ENCODE measurements around the gene ZFP69B. TPM values are rescaled to one million over a fixed set of nuclear protein-coding genes. Genes with fewer than 3 reads are reported as not detected.

Gene ZFP69B
- total RNA-seq, 1 experiment from 2014 or later: 11.6 TPM

DNA sequence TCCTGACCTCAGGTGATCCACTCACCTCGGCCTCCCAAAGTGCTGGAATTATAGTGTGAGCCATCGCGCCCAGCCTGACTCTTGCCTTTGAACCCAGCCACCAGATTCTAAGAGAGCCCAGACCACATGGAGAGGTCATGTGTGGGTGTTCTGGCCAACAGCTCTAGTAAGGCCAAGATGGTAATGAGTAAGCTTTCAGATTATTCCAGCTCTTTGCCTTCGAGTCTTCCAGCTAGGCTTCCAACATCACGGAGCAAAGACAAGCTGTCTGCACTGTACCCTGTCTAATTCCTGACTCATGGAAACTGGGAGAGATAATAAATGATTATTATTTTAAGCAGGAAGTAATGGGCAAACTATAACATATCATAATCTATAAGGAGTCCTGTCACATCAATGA, 14.8 kb upstream of the ZFP69B start:
- no peak overlapping the region for H3K27ac ChIP-seq (ENCODE audit: low read length)
- H3K27me3 ChIP-seq (ENCODE audit: control insufficient read depth, insufficient read depth, low read length): no peaks in the 10 kb centered on the region
- TF ChIP-seq SIN3A (IDR thresholded peaks at IDR 0.05; ENCODE audit: borderline replicate concordance, insufficient read depth, low read depth, low read length) (no peak), TCF7L2 (IDR thresholded peaks at IDR 0.05; ENCODE audit: low read depth, low read length) (no peak), REST (IDR thresholded peaks at IDR 0.05; ENCODE audit: insufficient read depth in 1 of 2, low read depth in 2 of 2, low read length in 1 of 2) (no peak), CTCF (IDR thresholded peaks at IDR 0.05) (no peak), POLR2AphosphoS5 (IDR thresholded peaks at IDR 0.05; ENCODE audit: low read depth, low read length) (no peak)
- H3K9me3 ChIP-seq (ENCODE audit: control insufficient read depth, insufficient read depth, low read depth, low read length): no peaks in the 10 kb centered on the region
- no peaks in the 10 kb centered on the region for H3K36me3 ChIP-seq (ENCODE audit: control insufficient read depth, insufficient read depth, low read length)
- H3K4me3 ChIP-seq (ENCODE audit: low read depth in 2 of 2, low read length in 2 of 2): no peak overlapping the region
- intact Hi-C loops (cut with micrococcal nuclease; ENCODE audit: unreplicated experiment) (no loop called here), in situ Hi-C loops (cut with HindIII; ENCODE audit: low pct_unique_long_range_greater_than_20kb, low sequenced_read_pairs) (no loop called here)
- ATAC-seq: no peak
- BruUV-seq (replicated peaks): no TSS peak
- ChIA-PET CTCF (interaction anchor here (0.5 to 0.6 kb wide), 3 partner anchors 19 to 283 kb away, joined by 3 to 10 read pairs (median 3); no protein-coding TSS in a partner anchor), POLR2A (no interaction called here)
- H3K4me1 ChIP-seq (ENCODE audit: control insufficient read depth, insufficient read depth, low read length): no peaks in the 10 kb centered on the region
- no peak for DNase-seq (ENCODE audit: low read depth, low spot score)

GRCh38 chr1:40435876-40436275, 14.4 kb upstream of the ZFP69B start:
- Histone ChIP-seq H3K27ac (ENCODE audit: low read length) (no peak overlapping the region), H3K36me3 (ENCODE audit: control insufficient read depth, insufficient read depth, low read length) (no peaks in the 10 kb centered on the region), H3K4me3 (ENCODE audit: low read depth in 2 of 2, low read length in 2 of 2) (no peak overlapping the region), H3K9me3 (ENCODE audit: control insufficient read depth, insufficient read depth, low read depth, low read length) (no peaks in the 10 kb centered on the region), H3K27me3 (ENCODE audit: control insufficient read depth, insufficient read depth, low read length) (no peaks in the 10 kb centered on the region), H3K4me1 (ENCODE audit: control insufficient read depth, insufficient read depth, low read length) (no peaks in the 10 kb centered on the region)
- CTCF ChIA-PET: interaction anchor here (0.6 kb wide), 1 partner anchor 284 kb away, joined by 3 read pairs; no protein-coding TSS in a partner anchor
- in situ Hi-C loops (cut with HindIII; ENCODE audit: low pct_unique_long_range_greater_than_20kb, low sequenced_read_pairs): no loop called here
- POLR2A ChIA-PET: no interaction called here
- TF ChIP-seq POLR2AphosphoS5 (IDR thresholded peaks at IDR 0.05; ENCODE audit: low read depth, low read length) (no peak), CTCF (IDR thresholded peaks at IDR 0.05) (no peak), SIN3A (IDR thresholded peaks at IDR 0.05; ENCODE audit: borderline replicate concordance, insufficient read depth, low read depth, low read length) (no peak), TCF7L2 (IDR thresholded peaks at IDR 0.05; ENCODE audit: low read depth, low read length) (no peak), REST (IDR thresholded peaks at IDR 0.05; ENCODE audit: insufficient read depth in 1 of 2, low read depth in 2 of 2, low read length in 1 of 2) (no peak)
- BruUV-seq (replicated peaks): no TSS peak
- DNase-seq (ENCODE audit: low read depth, low spot score): no peak
- intact Hi-C loops (cut with micrococcal nuclease; ENCODE audit: unreplicated experiment): no loop called here
- ATAC-seq: no peak
